Articular chondrocyte of knee joint (primary cell): ENCODE data around the gene SPRYD4. TPM values are rescaled to one million over a fixed set of nuclear protein-coding genes. Genes with fewer than 3 reads are reported as not detected.

ENCODE experiments used
- total RNA-seq: library from RNA; depleted of rRNA; stranded (reverse); fragments of >200 nt; gene quantifications from 2 replicates; pipeline ENCODE4 v1.2.3, GENCODE V29; 2012

SPRYD4 gene
- 2.1 and 2.6 TPM in 2 replicates for total RNA-seq

GRCh38 chr12:56468216-56469006 lies at the start of gene SPRYD4:
Gene SPRYD4 (plus strand): TSS chr12:56468578. CDS start chr12:56468592, 14 bp downstream.

DNA sequence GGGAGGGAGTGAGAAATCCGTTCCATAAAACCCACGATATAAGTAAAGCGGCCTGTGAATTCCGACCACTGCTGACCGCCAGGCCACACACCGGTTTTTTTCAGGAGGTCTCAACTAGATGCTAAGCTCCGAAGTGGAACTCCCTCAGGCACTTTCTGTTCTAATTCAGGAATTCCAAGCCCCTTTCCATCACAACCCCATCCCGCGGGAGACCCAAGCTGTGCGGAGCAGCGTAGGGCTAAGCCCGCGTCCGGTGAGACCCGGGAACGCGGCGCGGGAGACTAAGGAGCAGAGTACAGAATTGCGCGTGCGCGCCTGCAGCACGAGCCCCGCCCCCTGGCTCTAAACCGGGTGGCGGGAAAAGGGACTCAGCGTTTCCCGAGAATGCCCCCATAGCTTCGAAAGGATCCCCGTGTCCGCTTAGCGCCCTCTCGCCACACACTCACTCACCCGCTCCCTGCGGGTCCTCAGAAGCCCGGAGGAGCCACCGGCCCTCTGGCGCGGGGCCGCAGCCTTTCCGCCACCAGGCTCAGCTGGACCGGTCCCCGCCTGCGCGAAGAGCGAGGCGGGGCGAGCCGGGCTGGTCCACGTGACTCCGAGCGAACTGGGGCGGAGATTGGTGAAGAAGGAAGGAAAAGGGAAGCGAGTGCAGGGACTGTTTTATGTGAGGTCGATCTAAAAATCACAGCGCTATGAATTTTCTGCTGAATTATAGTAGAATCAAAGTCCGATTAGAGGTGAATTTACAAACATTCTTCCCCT lies 19.3 kb upstream of the SPRYD4 start, which contains the start of gene TIMELESS:
Gene TIMELESS (minus strand): TSS at position 567 of the 762 bp plus-strand sequence. CDS start 15,256 bp downstream, outside the sequence.

GRCh38 chr12:56454557-56454956 lies 13.8 kb upstream of the SPRYD4 start, which contains the start of gene MIP:
Gene MIP (minus strand): TSS chr12:56454657. CDS start chr12:56454613, 44 bp downstream.

GRCh38 chr12:56488041-56488955 lies 19.9 kb downstream of the SPRYD4 start, which contains the start of gene GLS2:
Gene GLS2 (minus strand): TSS chr12:56488161. CDS start chr12:56488118, 43 bp downstream.

DNA sequence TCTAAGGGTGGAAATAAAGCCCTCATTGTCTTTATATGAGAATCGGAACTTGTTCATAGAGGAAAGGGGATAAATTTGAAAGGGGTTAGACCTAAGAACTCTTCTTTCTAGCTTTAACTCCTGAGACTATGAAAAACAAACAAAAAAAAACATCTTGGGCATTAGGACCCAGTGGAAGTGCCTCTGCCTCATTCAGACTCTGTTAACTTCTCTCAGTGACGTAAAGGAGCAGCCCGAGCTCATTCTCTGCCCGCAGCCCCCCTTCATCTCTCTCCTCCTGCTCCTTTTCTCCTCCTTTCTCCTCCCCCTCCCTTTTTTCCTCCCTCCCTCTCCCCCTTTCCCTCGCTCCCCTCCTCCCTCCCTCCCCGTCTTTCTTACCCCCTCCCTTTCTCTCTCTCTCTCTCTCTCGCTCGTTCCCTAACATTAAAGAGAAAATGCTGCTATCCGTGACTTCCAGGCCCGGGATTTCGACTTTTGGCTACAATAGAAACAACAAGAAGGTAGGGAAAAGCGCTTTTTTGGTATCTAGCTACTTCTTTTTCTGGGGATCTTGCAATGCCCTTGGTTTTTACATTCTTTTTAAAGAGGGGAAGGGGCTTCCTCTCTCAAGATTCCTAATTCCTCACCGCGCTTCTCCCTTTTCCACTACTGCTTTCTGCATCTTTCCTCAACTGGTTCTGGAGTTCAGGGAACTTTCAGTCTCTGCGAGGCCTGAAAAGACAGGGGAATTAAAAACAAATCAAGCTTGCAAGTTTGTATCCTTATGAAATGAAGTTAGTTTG lies 53.4 kb downstream of the SPRYD4 start, which contains the start of gene RBMS2:
Gene RBMS2 (plus strand): TSS at position 231 of the 782 bp plus-strand sequence. CDS start 204 bp downstream, at position 435.

Other genes starting within 250 kb of the SPRYD4 start
- gene RNF41, start 246.7 kb upstream of the SPRYD4 start, total RNA-seq: 74.9 and 77.1 TPM in 2 replicates
- gene NABP2, start 244.2 kb upstream of the SPRYD4 start, total RNA-seq: 24.3 and 25.3 TPM in 2 replicates
- not detected in 2 replicates for gene SLC39A5, start 238.5 kb upstream of the SPRYD4 start, total RNA-seq
- gene ANKRD52, start 210.2 kb upstream of the SPRYD4 start, total RNA-seq: 18.7 and 18.8 TPM in 2 replicates
- 13.2 and 14.4 TPM in 2 replicates for gene COQ10A, start 201.6 kb upstream of the SPRYD4 start, total RNA-seq
- 98.2 and 115 TPM in 2 replicates for gene CS, start 168.2 kb upstream of the SPRYD4 start, total RNA-seq
- gene CNPY2, start 152.6 kb upstream of the SPRYD4 start, total RNA-seq: 83.3 and 97.1 TPM in 2 replicates
- gene PAN2, start 134.6 kb upstream of the SPRYD4 start, total RNA-seq: 17.4 and 23.3 TPM in 2 replicates
- not detected in 2 replicates for gene IL23A, start 129.7 kb upstream of the SPRYD4 start, total RNA-seq
- gene STAT2, start 108.5 kb upstream of the SPRYD4 start, total RNA-seq: 398 and 486 TPM in 2 replicates
- not detected in 2 replicates for gene APOF, start 105.7 kb upstream of the SPRYD4 start, total RNA-seq
- gene TIMELESS, start 19.2 kb upstream of the SPRYD4 start, total RNA-seq: 4.6 and 4.8 TPM in 2 replicates
- gene MIP, start 13.9 kb upstream of the SPRYD4 start, total RNA-seq: 0.26 TPM in 1 of 2 replicates, not detected in the other
- gene GLS2, start 19.6 kb downstream of the SPRYD4 start, total RNA-seq: not detected in 2 replicates
- 40.6 and 47.0 TPM in 2 replicates for gene RBMS2, start 53.2 kb downstream of the SPRYD4 start, total RNA-seq
- 39.7 and 44.3 TPM in 2 replicates for gene BAZ2A, start 161.7 kb downstream of the SPRYD4 start, total RNA-seq
- gene ATP5F1B, start 177.4 kb downstream of the SPRYD4 start, total RNA-seq: 367 and 370 TPM in 2 replicates
- gene PTGES3, start 219.7 kb downstream of the SPRYD4 start, total RNA-seq: 104 and 113 TPM in 2 replicates